HG03558 (cell line): Measurements from ENCODE around the gene SLC34A3.
A peak's percentile ranks its signal among the peaks of the same experiment; 100 is the strongest.

Source experiments
- ATAC-seq: cut with Tn5 transposase; IDR thresholded peaks from one replicate; pipeline ENCODE4 v1.9.1; 2021; ENCODE audit warnings: moderate number of reproducible peaks; ENCODE audit not compliant: unreplicated experiment; ENCODE audit errors: extremely low read depth

The SLC34A3 gene

GRCh38 chr9:137194909-137195308 is 35.8 kb upstream of the SLC34A3 start:
- ATAC-seq, result no peak

GRCh38 chr9:137195525-137196220 is 35.0 kb upstream of the SLC34A3 start:
- no peak for ATAC-seq

- ATAC-seq, result no peak
These were observed 32.4 kb upstream of the SLC34A3 start for GRCh38 chr9:137198051-137198901.

GRCh38 chr9:137198902-137199283 is 31.8 kb upstream of the SLC34A3 start:
- ATAC-seq, result no peak

- ATAC-seq, result no peak
These were observed 31.1 kb upstream of the SLC34A3 start for GRCh38 chr9:137199411-137200121.

- ATAC-seq, result peak; percentile 56
These were observed 30.1 kb upstream of the SLC34A3 start, which contains the start of gene TPRN for GRCh38 chr9:137200311-137201204. Gene TPRN (minus strand): TSS chr9:137200741. CDS start chr9:137200711, 30 bp downstream.

- ATAC-seq, result no peak
These were observed 29.4 kb upstream of the SLC34A3 start for GRCh38 chr9:137201205-137201868.

- no peak for ATAC-seq
These were observed 27.7 kb upstream of the SLC34A3 start for GRCh38 chr9:137202966-137203365.

GRCh38 chr9:137204731-137205125 is 26.0 kb upstream of the SLC34A3 start:
- no peak for ATAC-seq

- no peak for ATAC-seq
These were observed 25.3 kb upstream of the SLC34A3 start, which contains the start of the genes NDOR1 and TMEM203 for GRCh38 chr9:137205126-137206069. Gene NDOR1 (plus strand): TSS chr9:137205700. CDS start chr9:137205778, 78 bp downstream. Gene TMEM203 (minus strand): TSS chr9:137205648. CDS start chr9:137205414, 234 bp downstream.

GRCh38 chr9:137206602-137207001 is 24.1 kb upstream of the SLC34A3 start:
- no peak for ATAC-seq

- ATAC-seq, result no peak
These were observed 19.2 kb upstream of the SLC34A3 start for GRCh38 chr9:137211532-137211931.

GRCh38 chr9:137212520-137212919 is 18.2 kb upstream of the SLC34A3 start:
- no peak for ATAC-seq

GRCh38 chr9:137213160-137214060 is 17.3 kb upstream of the SLC34A3 start:
- ATAC-seq, result no peak

- no peak for ATAC-seq
These were observed 16.1 kb upstream of the SLC34A3 start for GRCh38 chr9:137214620-137215019.

GRCh38 chr9:137215196-137215986 is 15.3 kb upstream of the SLC34A3 start:
- ATAC-seq, result no peak
